CD4-positive, alpha-beta T cell treated with Interleukin-10 for 1 hour (primary cell): ENCODE data around the gene RTN4.

Experiments
- DNase-seq: peaks from one replicate; pipeline ENCODE4 v3.0.0-alpha.2; 2020

Gene RTN4

DNA sequence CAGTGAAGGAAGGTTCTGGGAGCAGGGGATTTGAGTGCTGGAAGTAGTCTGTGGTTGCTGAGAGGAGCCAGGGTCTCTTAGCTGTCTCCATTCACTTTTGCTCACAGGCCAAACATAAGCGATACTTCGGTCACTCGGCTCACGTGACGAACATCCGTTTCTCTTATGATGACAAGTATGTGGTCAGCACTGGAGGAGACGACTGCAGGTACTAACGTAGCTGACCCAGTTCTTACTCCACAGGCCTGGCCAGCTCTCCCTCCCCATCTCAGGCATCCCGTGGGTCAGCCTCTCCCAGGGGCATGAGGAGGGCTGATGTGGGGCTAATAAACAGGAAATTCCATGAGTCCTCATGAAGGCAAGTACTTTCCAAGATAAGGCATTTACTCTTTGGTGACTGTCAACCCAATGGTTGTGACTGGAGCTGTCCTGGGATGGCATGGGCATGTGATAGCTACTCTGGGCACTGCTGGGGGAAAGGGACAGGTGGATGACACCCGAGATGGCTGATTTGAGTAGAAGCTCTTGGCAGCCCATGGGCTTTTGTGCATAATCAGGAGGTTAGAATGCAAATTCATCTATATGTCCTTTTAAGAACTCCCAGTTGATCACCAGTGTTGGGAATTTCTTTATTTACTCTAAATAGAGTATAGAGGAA is 81.6 kb downstream of the RTN4 start:
- no peak for DNase-seq

DNA sequence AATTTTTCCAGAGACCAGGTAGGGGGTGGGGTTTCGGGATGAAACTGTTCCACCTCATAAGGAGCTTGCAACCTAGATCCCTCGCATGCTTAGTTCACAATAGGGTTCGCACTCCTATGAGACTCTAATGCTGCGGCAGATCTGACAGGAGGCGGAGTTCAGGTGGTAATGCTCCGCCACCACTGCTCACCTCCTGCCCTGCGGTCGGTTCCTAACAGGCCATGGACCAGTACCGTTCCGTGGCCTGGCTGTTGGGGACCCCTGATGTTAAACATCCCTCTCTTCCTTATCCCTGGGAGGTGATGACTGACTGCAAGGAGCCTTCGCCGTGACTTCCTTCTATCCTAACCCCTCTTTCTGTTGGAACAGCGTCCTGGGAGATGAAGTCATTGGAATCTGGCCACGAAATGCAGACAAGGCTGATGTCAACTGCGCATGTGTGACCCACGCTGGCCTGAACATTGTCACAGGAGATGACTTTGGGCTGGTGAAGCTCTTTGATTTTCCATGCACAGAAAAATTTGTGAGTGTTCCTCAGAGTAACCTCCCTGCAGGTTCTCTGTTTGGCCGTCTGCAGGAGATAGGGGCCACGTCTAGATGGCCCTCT is 82.4 kb downstream of the RTN4 start:
- no peak for DNase-seq

DNA sequence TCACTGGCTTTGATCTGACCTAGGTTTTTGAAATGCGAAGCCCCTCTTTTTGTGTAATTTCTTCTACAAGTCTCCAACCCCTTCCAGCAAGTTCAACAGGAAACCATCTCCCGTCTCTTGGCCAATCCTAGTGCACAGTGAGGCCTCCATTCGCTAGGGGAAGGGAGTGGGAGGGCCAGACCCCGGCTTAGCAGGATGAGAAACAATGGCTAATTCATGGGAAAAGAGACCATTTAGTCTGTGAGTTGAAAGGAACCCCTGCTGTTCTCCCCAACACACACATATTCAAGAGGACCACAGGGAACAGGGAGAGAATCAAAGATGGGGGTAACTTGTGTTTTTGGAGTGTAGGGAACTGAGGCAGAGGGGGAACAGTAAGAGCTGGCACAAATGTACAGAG is 83.0 kb downstream of the RTN4 start:
- DNase-seq, result no peak

DNA sequence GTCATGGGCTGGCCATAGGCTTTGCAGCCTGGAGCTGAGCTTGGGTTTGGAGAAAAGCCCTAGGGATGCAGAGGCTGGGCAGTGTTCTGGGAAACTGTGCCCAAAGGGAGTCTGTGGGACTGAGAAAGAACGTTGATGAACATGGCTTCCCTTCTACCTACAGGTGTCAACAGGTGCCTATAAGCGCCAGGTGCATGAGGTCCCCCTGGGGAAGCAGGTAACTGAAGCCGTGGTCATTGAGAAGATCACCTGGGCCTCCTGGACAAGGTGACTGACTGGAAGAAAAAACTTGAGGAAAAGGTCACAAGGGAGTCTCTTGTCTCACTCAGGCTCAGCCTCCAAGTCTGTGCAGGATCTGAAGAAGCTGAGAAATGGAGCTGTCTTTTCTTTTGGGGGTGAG is 83.4 kb downstream of the RTN4 start:
- DNase-seq, result no peak

DNA sequence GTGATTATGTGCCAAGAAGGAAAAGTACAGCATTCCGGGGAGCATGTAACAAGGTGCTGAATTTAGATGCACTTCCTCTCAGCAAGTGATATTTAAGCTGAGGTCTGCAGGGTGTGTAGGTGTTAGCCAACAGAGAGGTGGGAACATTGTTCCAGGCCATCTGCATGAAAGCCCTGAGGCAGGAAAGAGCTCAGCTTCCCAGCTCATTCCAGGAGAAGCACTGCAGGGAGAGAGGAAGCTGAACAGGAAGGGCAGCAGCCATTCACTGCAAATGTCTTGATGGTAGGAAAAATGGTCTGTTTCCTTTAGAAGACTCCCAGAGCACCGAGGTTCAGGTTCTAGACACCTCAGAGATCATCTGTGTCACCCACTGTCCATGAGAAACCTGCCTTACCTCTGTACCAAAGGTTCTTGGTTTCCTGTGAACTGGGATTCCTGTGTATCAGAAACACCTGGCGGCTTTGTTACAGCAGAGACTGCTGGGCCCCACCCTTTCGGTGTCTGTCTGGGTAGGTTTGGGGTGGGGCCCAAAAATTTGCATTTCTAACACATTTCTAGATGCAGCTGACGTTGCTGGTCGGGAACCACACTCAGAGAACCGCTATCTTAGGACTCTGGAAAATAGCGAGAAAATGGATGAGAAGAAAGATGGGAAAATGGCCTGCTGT is 84.0 kb downstream of the RTN4 start:
- DNase-seq, result no peak

DNA sequence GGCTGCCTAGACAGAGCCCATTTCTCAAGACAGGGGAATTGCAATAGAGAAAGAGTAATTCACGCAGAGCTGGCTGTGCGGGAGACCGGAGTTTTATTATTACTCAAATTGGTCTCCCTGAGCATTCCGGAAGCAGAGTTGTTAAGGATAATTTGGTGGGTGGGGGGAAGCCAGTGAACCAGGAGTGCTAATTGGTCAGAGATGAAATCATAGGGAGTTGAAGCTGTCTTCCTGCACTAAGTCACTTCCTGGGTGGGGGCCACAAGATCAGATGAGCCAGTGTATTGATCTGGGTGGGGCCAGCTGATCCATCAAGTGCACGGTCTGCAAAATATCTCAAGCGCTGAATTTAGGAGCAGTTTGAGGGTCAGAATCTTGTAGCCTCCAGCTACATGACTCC is 84.8 kb downstream of the RTN4 start:
- DNase-seq, result no peak

DNA sequence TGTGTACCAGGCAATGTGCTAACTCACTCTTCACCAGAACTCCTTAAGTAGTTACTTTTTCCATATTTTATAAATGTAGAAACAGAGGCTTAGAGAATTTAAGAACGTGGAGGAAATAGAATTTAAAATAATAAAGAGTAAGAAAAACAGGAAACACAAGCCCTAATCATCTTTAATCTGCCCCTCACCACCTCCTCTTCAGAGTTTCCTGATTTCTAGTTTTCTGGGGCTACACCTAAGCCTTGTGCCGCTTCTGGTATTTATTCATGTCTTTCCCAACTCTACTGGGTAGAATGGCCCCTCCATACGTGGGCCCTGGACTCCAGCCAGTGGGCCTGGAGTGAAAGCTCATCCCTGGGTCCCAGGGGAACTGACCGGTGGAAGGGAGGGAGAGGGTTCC is 85.4 kb downstream of the RTN4 start:
- no peak for DNase-seq

DNA sequence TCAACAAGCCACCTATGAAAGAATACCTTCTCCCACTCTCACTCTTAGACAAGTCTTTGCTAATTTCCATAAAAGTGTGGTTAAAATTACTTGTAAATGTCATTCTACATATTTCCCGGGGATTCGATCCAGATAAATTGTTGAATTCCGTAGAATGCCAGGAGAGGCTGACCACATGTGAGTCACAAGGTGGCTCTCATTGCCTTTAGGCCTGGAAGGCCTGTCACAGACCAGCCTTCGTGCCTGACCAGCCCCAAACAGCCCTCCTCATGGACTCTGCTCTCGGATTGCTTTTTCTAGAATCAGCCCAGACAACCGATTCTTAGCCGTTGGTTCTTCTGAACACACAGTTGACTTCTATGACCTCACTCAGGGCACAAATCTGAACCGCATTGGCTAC is 86.0 kb downstream of the RTN4 start:
- DNase-seq, result no peak

DNA sequence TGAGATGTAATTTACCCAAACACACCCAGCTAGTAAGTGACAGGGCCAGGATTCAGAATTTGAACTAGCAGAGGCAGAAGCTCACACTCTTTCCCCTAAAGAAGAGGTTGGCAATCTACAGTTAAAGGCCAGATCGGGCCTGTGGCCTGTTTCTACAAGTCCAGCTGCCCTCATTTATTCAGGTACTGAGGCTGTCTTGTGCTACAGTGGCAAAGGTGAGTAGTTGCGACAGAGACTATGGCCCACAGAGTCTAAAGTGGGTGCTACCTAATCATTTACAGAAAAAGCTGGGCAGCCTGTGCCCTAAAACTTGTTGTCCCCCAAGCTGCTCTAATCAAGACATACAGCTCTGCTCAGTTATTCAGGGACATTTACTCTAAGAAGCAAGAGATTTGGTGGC is 86.8 kb downstream of the RTN4 start:
- no peak for DNase-seq

DNA sequence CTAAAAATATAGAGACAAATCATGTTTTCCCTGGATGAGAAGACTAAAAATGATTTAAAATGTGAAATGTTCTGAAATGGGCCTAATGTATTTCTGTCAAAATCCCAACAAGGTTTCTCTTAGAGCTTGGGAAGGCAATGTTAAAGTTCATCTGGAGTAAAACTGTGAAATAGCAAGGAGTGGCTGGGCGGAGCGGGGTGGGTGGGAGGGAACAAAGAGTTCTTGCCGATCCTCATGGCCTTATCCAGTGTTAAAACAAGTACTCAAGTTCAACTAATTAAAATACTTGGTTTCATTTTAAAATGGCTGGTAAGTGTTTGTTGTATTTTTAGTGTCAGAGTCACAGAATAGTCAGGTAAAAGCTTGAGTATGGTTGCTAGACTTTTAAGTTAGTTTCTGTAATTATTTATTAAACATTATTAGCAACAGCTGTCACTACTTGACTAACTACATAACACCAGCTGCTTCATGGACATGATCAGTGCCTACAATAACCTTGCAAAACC is 87.3 kb downstream of the RTN4 start:
- no peak for DNase-seq

DNA sequence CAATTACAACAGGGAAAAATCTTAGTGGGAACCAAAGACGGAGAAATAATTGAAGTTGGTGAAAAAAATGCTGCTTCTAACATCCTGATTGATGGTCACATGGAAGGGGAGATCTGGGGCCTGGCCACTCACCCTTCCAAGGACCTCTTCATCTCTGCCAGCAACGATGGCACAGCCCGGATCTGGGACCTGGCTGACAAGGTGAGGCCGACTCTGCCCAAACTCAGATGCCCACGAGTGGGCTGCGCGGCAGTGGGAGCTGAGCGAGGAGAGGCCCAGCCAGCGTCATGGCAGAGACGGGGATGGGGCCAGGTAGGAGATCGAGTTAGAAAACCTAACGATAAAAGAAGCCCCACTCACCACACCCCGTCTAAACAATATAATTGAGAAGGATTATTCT is 87.7 kb downstream of the RTN4 start:
- DNase-seq, result no peak

DNA sequence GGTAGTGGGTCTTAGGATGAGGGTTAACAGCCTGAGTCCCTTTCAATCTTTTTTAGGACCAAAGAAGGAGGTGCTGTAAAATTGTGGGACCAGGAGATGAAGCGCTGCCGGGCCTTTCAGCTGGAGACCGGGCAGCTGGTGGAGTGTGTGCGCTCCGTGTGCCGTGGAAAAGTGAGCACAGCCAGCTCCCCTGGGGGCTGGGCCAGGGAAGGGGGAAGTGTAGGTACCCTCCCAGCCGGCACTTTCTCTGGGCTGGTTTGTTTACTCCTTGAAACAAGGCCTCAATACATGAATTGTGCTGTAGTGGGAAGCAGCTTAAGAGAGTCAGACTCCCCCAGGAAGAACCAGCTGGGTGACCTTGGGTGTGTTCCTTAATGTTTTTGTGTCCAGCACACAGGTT is 90.1 kb downstream of the RTN4 start:
- DNase-seq, result no peak

DNA sequence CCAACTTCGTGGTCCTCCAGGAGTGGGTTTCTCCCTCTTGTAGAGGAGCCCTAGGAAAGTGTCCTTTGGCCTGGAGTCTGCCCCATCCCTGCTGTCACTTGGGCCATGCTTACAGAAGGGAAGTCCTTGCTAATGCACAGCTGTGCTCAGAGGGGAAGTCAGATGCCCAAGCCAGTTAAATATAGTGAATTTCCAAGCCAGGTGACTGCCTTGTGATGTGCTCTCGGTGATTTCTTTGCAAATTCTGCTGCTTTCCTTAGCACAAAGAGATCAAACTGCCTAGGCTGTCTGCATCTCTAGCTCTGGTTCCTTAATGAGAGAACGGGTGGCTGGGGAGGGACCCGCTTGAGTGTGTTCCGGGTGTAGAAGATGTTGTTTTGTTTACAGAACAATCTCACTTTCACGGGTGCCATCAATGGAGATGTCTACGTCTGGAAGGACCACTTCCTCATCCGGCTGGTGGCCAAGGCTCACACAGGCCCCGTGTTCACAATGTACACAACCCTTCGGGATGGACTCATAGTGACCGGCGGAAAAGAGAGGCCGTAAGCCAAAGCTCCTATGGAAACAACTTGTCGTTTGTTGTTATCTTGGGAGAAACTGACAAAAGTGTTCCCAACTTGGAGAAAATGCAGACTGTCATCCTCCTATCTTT is 91.4 kb downstream of the RTN4 start:
- no peak for DNase-seq

DNA sequence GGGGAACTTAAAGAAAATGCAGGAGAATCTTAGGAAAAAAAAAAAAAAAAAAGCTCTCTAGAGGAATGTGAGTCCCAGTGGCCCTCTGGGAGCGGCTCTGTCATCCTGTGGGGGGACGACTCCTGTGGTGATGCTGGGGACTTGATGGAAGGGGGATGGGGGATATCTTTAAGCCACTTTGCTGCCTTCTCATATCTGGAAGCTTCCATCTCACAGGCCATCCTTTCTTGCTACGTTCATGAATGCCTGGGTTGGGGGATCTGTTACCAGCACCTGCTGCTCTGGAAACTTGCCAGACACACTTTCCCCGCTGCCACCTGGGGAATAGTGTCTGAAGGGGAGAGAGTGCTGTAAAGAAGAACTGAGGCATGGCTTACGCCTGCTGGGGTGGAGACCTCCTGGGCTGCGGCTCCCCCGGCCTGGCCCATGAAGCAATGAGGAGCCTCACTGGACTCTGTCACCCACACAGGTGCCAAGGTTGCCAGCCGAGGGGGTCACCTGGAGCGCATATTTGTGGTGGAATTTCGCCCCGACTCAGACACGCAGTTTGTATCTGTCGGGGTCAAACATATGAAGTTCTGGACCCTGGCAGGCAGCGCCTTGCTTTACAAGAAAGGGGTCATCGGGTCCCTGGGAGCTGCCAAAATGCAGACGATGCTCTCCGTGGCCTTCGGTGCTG is 92.8 kb downstream of the RTN4 start:
- no peak for DNase-seq

DNA sequence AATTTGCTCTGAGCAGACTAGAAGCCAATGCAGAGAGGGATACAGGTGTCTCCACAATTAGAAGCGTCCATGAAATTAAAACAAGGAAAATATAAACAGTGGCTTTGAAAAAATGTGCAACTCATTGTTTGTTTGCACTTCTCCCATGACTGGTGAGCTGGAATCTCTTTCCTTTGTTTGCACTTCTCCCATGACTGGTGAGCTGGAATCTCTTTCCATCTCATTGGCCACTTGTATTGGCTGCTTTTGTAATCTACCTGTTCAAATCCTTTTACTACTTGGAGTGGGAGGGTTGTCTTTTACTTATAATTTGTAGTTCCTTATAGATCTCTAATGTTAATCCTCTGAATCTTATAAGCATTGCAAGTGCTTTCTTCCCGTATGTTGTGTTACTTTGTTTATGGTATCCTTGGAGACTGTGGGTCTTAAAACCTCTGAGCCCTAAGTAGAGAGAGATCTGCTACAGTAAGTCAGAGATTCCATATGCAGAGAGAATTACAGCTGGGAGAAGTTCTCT is 94.1 kb downstream of the RTN4 start:
- no peak for DNase-seq

DNA sequence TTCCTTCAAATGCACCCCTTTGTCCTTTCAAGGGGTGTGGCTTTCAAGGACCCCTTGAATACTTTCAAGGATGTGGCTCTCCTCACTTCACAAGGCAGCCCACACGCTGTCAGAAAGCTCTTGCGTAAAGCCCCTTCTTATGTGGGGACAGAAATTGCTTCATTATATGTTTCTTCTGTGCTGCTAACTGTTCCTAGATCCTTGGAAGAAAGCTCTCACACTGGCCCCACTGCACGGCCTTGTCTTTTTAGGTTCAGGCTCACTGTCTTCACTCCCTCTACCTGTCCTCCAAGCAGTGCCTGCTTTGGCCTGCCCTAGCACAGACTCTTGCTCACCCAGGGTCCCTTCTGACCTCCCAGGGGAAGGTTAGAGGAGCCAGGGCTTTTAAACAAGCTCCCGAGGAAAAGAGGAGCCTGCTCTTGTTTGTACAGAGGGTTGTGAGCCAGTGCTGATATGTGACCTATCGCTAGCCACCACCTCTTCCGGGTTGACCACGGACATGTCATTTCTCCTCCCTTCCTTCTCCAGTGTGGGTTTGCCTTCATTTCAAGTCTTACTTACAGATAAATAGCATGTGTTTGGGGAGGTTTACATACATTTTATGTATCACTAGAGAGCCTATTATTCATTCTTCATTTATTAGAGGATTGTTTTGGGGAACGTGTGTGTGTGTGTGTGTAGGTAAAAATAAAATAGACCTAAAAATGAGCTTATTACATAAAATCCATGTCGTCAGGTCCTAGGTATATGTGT is 94.7 kb downstream of the RTN4 start:
- no peak for DNase-seq

DNA sequence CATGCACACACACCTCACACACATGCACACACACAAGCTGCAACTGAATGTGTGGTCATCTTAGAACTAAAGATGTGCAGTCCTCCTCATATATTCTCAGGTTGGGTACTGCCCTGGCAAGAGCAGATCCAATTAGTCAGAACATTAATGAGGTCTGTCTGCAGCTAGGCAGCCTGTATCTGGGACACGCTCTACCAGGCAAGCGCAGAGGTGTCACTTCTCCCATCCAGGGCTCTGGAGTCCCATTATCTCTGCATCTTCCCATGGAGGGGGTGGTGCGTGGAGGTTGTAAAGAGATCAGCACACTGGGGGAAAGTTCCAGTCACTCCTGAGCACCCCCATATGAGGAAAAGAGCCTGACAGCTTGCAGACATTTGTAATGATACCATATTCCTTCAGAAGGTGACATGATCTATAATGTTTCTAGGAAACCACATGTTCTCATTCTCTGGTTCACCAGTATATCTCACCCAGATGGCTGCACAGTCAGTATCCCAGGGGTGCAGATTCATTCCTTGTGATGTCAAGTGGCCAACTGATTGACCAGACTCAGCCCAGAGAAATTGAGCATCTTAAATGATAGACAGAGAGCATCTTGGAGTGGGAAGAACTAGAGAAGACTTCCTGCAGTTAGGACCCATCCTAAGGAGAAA is 95.4 kb downstream of the RTN4 start:
- DNase-seq, result no peak

DNA sequence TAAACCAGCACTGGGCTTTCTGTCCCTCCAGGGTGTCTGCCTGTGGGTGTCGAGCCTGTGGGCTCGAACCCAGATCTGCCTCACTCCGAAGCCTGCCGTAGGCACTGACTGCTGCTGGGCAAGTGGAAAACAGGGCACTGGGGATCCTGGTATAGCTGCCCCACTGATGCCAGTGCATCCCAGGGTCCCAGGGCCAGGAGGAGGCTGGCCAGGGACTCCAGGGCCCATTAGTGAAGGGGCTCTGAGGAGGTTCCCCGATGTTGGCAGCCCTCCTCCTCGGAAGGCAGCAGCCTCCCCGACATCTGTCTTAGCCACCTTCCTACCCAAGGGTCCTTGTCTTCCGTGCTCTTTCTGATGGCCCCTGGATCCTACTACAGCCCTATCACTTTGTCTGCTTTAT is 96.1 kb downstream of the RTN4 start:
- DNase-seq, result no peak

DNA sequence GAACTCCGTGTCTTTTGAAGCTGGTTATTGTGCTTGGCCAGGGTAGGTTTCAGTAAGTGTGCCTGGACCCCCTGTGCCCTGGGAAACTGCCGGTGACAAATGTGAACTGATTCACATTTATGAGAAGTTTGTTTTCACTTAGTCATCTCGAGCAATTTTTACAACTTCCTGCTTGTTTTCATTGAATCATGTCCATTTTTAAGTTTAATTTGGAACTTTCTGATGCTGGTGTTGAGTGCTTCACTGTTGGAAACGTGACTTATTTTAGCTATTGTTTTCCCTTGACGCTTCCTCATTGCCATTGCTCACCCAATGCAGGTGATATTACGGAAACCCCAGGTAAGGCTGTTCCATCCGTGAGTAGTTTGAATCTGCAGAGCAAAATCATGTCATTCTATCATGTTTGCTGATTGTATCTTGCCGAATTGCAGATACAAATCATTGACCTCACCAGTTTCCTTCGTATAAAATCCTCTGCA is 97.2 kb downstream of the RTN4 start:
- DNase-seq, result no peak

DNA sequence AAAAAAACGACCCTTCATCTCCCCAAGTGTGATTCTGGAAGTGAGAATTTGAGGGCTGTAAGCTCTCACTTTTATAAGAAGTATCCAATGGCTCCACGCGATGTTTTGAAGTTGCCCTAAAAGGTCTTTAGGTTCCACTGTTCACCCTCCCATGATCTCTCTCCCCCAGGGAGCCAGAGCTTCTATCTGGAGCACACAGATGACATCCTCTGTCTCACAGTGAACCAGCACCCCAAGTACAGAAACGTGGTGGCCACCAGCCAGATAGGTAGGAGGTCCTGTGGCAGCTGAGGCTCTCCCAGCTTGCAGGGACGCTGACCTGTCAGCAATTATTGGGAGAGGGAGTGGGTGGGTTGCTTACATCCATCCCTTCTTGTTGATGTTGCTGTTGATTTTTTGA is 97.8 kb downstream of the RTN4 start:
- no peak for DNase-seq

DNA sequence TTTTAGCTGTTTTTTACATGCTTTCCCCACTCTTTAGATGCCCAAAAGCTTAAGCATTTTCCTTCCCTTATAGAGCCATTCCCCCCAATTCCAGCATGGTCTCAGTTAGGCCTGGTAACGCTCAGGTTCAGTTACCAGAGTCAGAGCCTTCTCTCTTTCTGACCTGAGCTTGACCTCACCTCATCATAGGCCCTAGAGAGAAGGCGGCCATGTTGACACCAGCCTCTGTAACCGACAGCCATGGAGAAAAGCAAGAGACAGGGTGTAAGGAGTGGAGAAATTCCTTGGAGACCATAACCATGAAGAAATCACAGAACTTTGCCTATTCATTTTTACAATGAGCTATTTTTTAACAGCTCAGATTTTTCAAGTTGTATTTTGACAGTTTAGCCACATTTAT is 99.4 kb downstream of the RTN4 start:
- no peak for DNase-seq

DNA sequence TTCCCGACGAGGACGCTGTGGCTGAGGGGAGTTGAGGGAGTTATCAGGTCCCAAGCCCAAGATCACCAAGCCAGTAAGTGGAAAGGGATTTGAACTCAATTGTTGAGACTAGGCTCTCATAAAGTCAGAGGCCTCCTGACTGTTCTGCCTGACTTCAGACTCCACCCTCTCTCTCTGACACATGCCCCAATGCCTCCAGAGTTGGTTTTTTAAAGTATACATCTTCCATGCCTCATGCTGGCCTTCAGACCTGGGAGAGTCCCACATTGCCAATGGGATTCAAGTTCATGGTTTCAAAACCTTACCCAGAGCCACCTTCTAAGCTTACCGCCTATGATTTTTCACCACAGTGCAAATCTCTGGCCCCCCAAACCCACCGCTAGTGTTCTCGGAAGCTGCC is 100.8 kb downstream of the RTN4 start:
- DNase-seq, result no peak
